HG02763 (cell line): ENCODE measurements around the gene CBX5.
A peak's percentile ranks its signal among the peaks of the same experiment; 100 is the strongest.
"Not testable (repeated sequence)": the region's sequence is repeated elsewhere in the genome, so short reads cannot be mapped to it uniquely, and the experiment has no call there.

Experiments used
- ATAC-seq: cut with Tn5 transposase; IDR thresholded peaks from one replicate; pipeline ENCODE4 v1.9.1; 2021; ENCODE audit warnings: mild to moderate bottlenecking, moderate library complexity; ENCODE audit not compliant: unreplicated experiment

CBX5 gene

GRCh38 chr12:54279632-54280467, at the start of gene CBX5:
Gene CBX5, minus strand, starts transcription at chr12:54280122. Its CDS starts 22,472 bp downstream, at chr12:54257650.
- peak; percentile 63 for ATAC-seq

- ATAC-seq: no peak
Measured at GRCh38 chr12:54328595-54329337, 48.8 kb upstream of the CBX5 start.

GRCh38 chr12:54325442-54326109, 45.7 kb upstream of the CBX5 start:
- not testable (repeated sequence) for ATAC-seq

GRCh38 chr12:54324617-54325441, 44.9 kb upstream of the CBX5 start, which contains the start of gene COPZ1:
Gene COPZ1, plus strand, starts transcription at chr12:54325131. Its CDS starts 33 bp downstream, at chr12:54325164.
- ATAC-seq: peak; percentile 99

- ATAC-seq: no peak
Measured at GRCh38 chr12:54321363-54321762, 41.4 kb upstream of the CBX5 start.

GRCh38 chr12:54312309-54312708, 32.4 kb upstream of the CBX5 start:
- not testable (repeated sequence) for ATAC-seq

GRCh38 chr12:54311051-54311450, 31.1 kb upstream of the CBX5 start:
- no peak for ATAC-seq

- ATAC-seq: no peak
Measured at GRCh38 chr12:54306925-54307741, 27.2 kb upstream of the CBX5 start.

GRCh38 chr12:54304187-54304810, 24.4 kb upstream of the CBX5 start:
- ATAC-seq: no peak

- ATAC-seq: no peak
Measured at GRCh38 chr12:54303640-54304039, 23.7 kb upstream of the CBX5 start.

- ATAC-seq: no peak
Measured at GRCh38 chr12:54301428-54302048, 21.6 kb upstream of the CBX5 start.

- no peak for ATAC-seq
Measured at GRCh38 chr12:54300732-54301427, 21.0 kb upstream of the CBX5 start, which contains the start of gene NFE2. Gene NFE2, minus strand, starts transcription at chr12:54301015. Its CDS starts 5,767 bp downstream, at chr12:54295248.

- ATAC-seq: no peak
Measured at GRCh38 chr12:54300225-54300731, 20.4 kb upstream of the CBX5 start.

- no peak for ATAC-seq
Measured at GRCh38 chr12:54299515-54300224, 19.7 kb upstream of the CBX5 start.

GRCh38 chr12:54298904-54299303, 19.0 kb upstream of the CBX5 start:
- no peak for ATAC-seq

- ATAC-seq: no peak
Measured at GRCh38 chr12:54296393-54297099, 16.6 kb upstream of the CBX5 start.
